GM12878 (cell line): ENCODE data around the gene UBE2G2. TPM values are rescaled to one million over a fixed set of nuclear protein-coding genes. Genes with fewer than 3 reads are reported as not detected.

ENCODE experiments used
- ATAC-seq: fragments of 200-7000 bp; cut with Tn5 transposase; 3 replicates; pipeline ENCODE4 v1.9.1; 2020; ENCODE audit warnings: mild to moderate bottlenecking, moderate library complexity
- BruUV-seq: library from RNA; stranded (reverse); fragments of 400-500 nt; replicated peaks from 2 replicates; lab custom pipeline; 2021; lab: Mats Ljungman, UMichigan
- CTCF ChIA-PET: fragments of 300-600 bp; sonication (Branson Sonifier 250); formaldehyde crosslinking; extraction: SDS; loops from one replicate; lab custom pipeline; 2021; ENCODE audit warnings: inconsistent platforms; lab: Yijun Ruan, JAX
- POLR2A ChIA-PET: fragments of 350-600 bp; formaldehyde crosslinking; extraction: SDS; loops from one replicate; lab custom pipeline; 2021; ENCODE audit warnings: inconsistent platforms; lab: Charles Lee
- RAD21 ChIA-PET: fragments of 300-600 bp; sonication (Branson Sonifier 250); formaldehyde crosslinking; loops from one replicate; lab custom pipeline; 2023; ENCODE audit warnings: antibody characterized with exemption; ENCODE audit not compliant: unreplicated experiment; lab: Charles Lee
- SMC1A ChIA-PET: fragments of 300-600 bp; sonication (Branson Sonifier 250); formaldehyde crosslinking; loops from one replicate; lab custom pipeline; 2023; ENCODE audit not compliant: unreplicated experiment, uncharacterized antibody; lab: Charles Lee
- DNase-seq: peaks from one replicate; pipeline ENCODE4 v3.0.0-alpha.2; 2011; ENCODE audit warnings: low read depth, low spot score
- FAIRE-seq: peaks from 3 replicates; lab custom pipeline; 2011; peaks lifted over from hg19 to GRCh38; lab: Jason Lieb, UNC
- H2AFZ ChIP-seq: 2 replicates; pipeline ENCODE4 v1.6.0; 2011; ENCODE audit warnings: low read depth, low read length, control low read depth; ENCODE audit not compliant: control insufficient read depth
- H3K27ac ChIP-seq: 2 replicates; pipeline ENCODE4 v1.5.1; 2011; ENCODE audit warnings: control low read depth; ENCODE audit not compliant: control insufficient read depth, insufficient read depth
- H3K27me3 ChIP-seq, 2 experiments: replicated peaks in 1 of 2; 2 replicates each; pipeline versions ENCODE4 v1.6.0 to v1.6.1; 2011; ENCODE audit warnings: low read length in 1 of 2; ENCODE audit not compliant: control insufficient read depth in 2 of 2, insufficient read depth in 2 of 2
- H3K36me3 ChIP-seq, 2 experiments: 2 replicates each; pipeline ENCODE4 v1.5.1; 2011; ENCODE audit warnings: low read length in 1 of 2; ENCODE audit not compliant: control insufficient read depth in 2 of 2, insufficient read depth in 2 of 2
- H3K4me1 ChIP-seq: 2 replicates; pipeline ENCODE4 v1.6.1; 2011; ENCODE audit warnings: mild to moderate bottlenecking, low read length, moderate library complexity, mixed read lengths; ENCODE audit not compliant: control insufficient read depth, insufficient read depth
- H3K4me2 ChIP-seq: 2 replicates; pipeline ENCODE4 v1.6.0; 2011; ENCODE audit warnings: control low read depth; ENCODE audit not compliant: control insufficient read depth, insufficient read depth
- H3K4me3 ChIP-seq: fragments of 200-600 bp; sonication (generic); 2 replicates; pipeline ENCODE4 v1.5.1; 2016
- H3K79me2 ChIP-seq: 2 replicates; pipeline ENCODE4 v1.6.0; 2011; ENCODE audit warnings: low read length; ENCODE audit not compliant: control insufficient read depth, insufficient read depth
- H3K9ac ChIP-seq: 2 replicates; pipeline ENCODE4 v1.8.0; 2011; ENCODE audit warnings: low read length, control low read depth, mixed read lengths; ENCODE audit not compliant: control insufficient read depth, insufficient read depth
- H3K9me3 ChIP-seq: replicated peaks from 3 replicates; pipeline ENCODE4 v1.5.1; 2011; ENCODE audit warnings: mild to moderate bottlenecking, low read length; ENCODE audit not compliant: control insufficient read depth, insufficient read depth
- H4K20me1 ChIP-seq: 2 replicates; pipeline ENCODE4 v1.6.0; 2011; ENCODE audit not compliant: control insufficient read depth, insufficient read depth
- CREB1 ChIP-seq: IDR thresholded peaks from 2 replicates; pipeline ENCODE4 v1.6.1; 2012; ENCODE audit warnings: low read depth, mild to moderate bottlenecking, inconsistent platforms
- FOS ChIP-seq: IDR thresholded peaks from 3 replicates; pipeline ENCODE4 v1.6.1; 2011; ENCODE audit warnings: borderline replicate concordance; ENCODE audit not compliant: insufficient read length; ENCODE audit errors: extremely low read depth
- IKZF2 ChIP-seq, 2 experiments: fragments of 450-650 bp; IDR thresholded peaks; 2 replicates each; pipeline ENCODE4 v1.6.1; 2017; ENCODE audit warnings: mild to moderate bottlenecking in 2 of 2, moderate library complexity in 2 of 2
- MEF2A ChIP-seq: IDR thresholded peaks from 2 replicates; pipeline ENCODE4 v1.6.1; 2011; ENCODE audit warnings: low read depth, mild to moderate bottlenecking, low read length, moderate library complexity; ENCODE audit not compliant: insufficient read depth
- MTA2 ChIP-seq: fragments of 450-650 bp; IDR thresholded peaks from 2 replicates; pipeline ENCODE4 v1.6.1; 2016; ENCODE audit warnings: low read depth, mild to moderate bottlenecking, moderate library complexity
- NFXL1 ChIP-seq: fragments of 450-650 bp; IDR thresholded peaks from 2 replicates; pipeline ENCODE4 v1.6.1; 2017; ENCODE audit warnings: antibody characterized with exemption, mild to moderate bottlenecking, borderline replicate concordance
- POLR2AphosphoS5 ChIP-seq: IDR thresholded peaks from 2 replicates; pipeline ENCODE4 v1.6.1; 2011; ENCODE audit warnings: mild to moderate bottlenecking, low read length, inconsistent platforms
- REST ChIP-seq: IDR thresholded peaks from 2 replicates; pipeline ENCODE4 v1.6.1; 2012; ENCODE audit warnings: mild to moderate bottlenecking, low read depth, low read length
- SIN3A ChIP-seq: IDR thresholded peaks from 2 replicates; pipeline ENCODE4 v1.6.1; 2012; ENCODE audit warnings: low read depth, low read length, improper control_type of control experiment
- SP1 ChIP-seq: IDR thresholded peaks from one replicate; pipeline ENCODE4 v1.6.1; 2011; ENCODE audit warnings: low read depth, low read length
- SUZ12 ChIP-seq: fragments of 200-600 bp; sonication (generic); IDR thresholded peaks from one replicate; pipeline ENCODE4 v1.6.1; 2018; ENCODE audit warnings: antibody characterized with exemption, mild to moderate bottlenecking; ENCODE audit not compliant: unreplicated experiment
- ZZZ3 ChIP-seq: IDR thresholded peaks from 2 replicates; pipeline ENCODE4 v1.6.1; 2011; ENCODE audit warnings: low read depth; ENCODE audit not compliant: control insufficient read depth, insufficient read length
- WGBS: methylation state at CpG from one replicate; pipeline ENCODE4 v1.1.6; 2016; ENCODE audit warnings: low lambda C conversion rate; ENCODE audit not compliant: insufficient replicate concordance, insufficient coverage; ENCODE audit errors: missing lambda C conversion rate; 5-methylcytosine and 5-hydroxymethylcytosine counted together
- in situ Hi-C: fragments of 300-500 bp; cut with MboI; formaldehyde crosslinking; loops from 9 replicates; pipeline ENCODE4 v1.14.3; 2018; ENCODE audit warnings: mixed read lengths
- intact Hi-C: fragments of 100-400 bp; cut with micrococcal nuclease; formaldehyde crosslinking; loops from one replicate; pipeline ENCODE4 v1.14.2; 2022; ENCODE audit not compliant: unreplicated experiment
- polyA plus RNA-seq, 11 experiments: library from polyadenylated mRNA; depleted of rRNA in 4 of 11; unstranded in 6 of 11; stranded (reverse) in 5 of 11; fragments of >200 nt; fragmentation: Nextera tagmentation in 4 of 11; fragmentation: Illumina TruSeq in 1 of 11; extraction: Ambion mirVana in 4 of 11; extraction: Trizol in 1 of 11; gene quantifications; 1 replicate in 1 of 11; 2 replicates in 10 of 11; pipeline versions ENCODE4 v1.2.1 to v1.2.3, GENCODE V29; 2011 to 2016; ENCODE audit warnings: inconsistent platforms in 2 of 11, missing spikeins in 2 of 11, low read depth in 1 of 11
- total RNA-seq, 4 experiments: library from RNA; depleted of rRNA in 3 of 4; stranded (reverse); fragments of >200 nt in 3 of 4; fragmentation: Illumina TruSeq in 1 of 4; extraction: Trizol in 1 of 4; gene quantifications; 2 replicates each; pipeline versions ENCODE4 v1.2.1 to v1.2.3, GENCODE V29; 2013 to 2021
- TF ChIP-seq, protein P1 (sequence below): fragments of 450-650 bp; IDR thresholded peaks from 2 replicates; pipeline ENCODE4 v1.6.1; 2018; ENCODE audit warnings: mild to moderate bottlenecking, low read depth, moderate library complexity; ENCODE audit not compliant: partially characterized antibody
- TF ChIP-seq, protein P2 (sequence below): fragments of 450-650 bp; IDR thresholded peaks from 2 replicates; pipeline ENCODE4 v1.6.1; 2014; ENCODE audit warnings: mild to moderate bottlenecking
- TF ChIP-seq, protein P3 (sequence below): fragments of 450-650 bp; IDR thresholded peaks from 2 replicates; pipeline ENCODE4 v1.6.1; 2017; ENCODE audit warnings: borderline replicate concordance

The UBE2G2 gene
- total and polyA plus RNA-seq, 10 of the 15 experiments (the other 5 are each of a cell fraction or from before 2014, with no cell fraction given) = 27.0 to 139 (median 75.9) TPM

- TF ChIP-seq FOS = no peak
- TF ChIP-seq, protein P1, sequence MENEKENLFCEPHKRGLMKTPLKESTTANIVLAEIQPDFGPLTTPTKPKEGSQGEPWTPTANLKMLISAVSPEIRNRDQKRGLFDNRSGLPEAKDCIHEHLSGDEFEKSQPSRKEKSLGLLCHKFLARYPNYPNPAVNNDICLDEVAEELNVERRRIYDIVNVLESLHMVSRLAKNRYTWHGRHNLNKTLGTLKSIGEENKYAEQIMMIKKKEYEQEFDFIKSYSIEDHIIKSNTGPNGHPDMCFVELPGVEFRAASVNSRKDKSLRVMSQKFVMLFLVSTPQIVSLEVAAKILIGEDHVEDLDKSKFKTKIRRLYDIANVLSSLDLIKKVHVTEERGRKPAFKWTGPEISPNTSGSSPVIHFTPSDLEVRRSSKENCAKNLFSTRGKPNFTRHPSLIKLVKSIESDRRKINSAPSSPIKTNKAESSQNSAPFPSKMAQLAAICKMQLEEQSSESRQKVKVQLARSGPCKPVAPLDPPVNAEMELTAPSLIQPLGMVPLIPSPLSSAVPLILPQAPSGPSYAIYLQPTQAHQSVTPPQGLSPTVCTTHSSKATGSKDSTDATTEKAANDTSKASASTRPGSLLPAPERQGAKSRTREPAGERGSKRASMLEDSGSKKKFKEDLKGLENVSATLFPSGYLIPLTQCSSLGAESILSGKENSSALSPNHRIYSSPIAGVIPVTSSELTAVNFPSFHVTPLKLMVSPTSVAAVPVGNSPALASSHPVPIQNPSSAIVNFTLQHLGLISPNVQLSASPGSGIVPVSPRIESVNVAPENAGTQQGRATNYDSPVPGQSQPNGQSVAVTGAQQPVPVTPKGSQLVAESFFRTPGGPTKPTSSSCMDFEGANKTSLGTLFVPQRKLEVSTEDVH = no peak
Measured at GRCh38 chr21:44730951-44731579, 70.6 kb downstream of the UBE2G2 start (continued).

DNA sequence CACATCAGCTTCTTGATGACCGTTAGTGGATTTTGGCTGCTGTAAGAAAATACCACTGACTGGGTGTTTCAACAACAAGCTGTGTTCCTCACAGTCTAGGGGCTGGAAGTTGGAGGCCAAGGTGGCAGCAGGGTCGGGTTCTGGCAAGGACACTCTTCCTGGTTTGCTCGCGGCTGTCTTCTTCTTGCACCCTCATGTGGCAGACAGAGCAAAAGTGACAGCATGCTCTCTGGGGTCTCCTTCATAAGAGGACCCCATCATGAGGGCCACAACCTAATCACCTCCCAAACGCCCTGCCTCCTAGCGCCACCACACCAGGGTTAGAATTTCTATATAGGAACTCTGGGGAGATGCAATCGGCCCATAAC lies 71.6 kb downstream of the UBE2G2 start:
- Histone ChIP-seq H3K4me3 (no peak overlapping the region), H3K9me3 (no peaks in the 10 kb centered on the region), H3K27ac (no peak overlapping the region), H2AFZ (no peak overlapping the region), H3K79me2 (no peaks in the 10 kb centered on the region), H3K4me2 (no peak overlapping the region), H3K4me1 (no peaks in the 10 kb centered on the region), H4K20me1 (no peaks in the 10 kb centered on the region), H3K27me3 (no peaks in the 10 kb centered on the region; a peak in 1 of 4 replicates), H3K9ac (no peak overlapping the region), H3K36me3 (no peaks in the 10 kb centered on the region)
- FAIRE-seq (no peak), ATAC-seq (no peak), DNase-seq (no peak)
- intact Hi-C loops (no loop called here), in situ Hi-C loops (no loop called here)
- ChIA-PET RAD21 (interaction anchor here (1.7 kb wide), 1 partner anchor 63 kb away, joined by 3 read pairs; no protein-coding TSS in a partner anchor), SMC1A (no interaction called here), CTCF (no interaction called here), POLR2A (no interaction called here)
- no TSS peak for BruUV-seq
- 23% methylated on average over 7 of the region's 7 CpGs for WGBS
- TF ChIP-seq NFXL1 = no peak
- TF ChIP-seq SP1 = no peak
- no peak for TF ChIP-seq MEF2A
- TF ChIP-seq, protein P2, sequence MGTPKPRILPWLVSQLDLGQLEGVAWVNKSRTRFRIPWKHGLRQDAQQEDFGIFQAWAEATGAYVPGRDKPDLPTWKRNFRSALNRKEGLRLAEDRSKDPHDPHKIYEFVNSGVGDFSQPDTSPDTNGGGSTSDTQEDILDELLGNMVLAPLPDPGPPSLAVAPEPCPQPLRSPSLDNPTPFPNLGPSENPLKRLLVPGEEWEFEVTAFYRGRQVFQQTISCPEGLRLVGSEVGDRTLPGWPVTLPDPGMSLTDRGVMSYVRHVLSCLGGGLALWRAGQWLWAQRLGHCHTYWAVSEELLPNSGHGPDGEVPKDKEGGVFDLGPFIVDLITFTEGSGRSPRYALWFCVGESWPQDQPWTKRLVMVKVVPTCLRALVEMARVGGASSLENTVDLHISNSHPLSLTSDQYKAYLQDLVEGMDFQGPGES = no peak
- no peak for TF ChIP-seq IKZF2 (IDR thresholded peaks at IDR 0.05)
- no peak for TF ChIP-seq SIN3A
- no peak for TF ChIP-seq SUZ12
- no peak for TF ChIP-seq CREB1
- no peak for TF ChIP-seq REST
- TF ChIP-seq, protein P3, sequence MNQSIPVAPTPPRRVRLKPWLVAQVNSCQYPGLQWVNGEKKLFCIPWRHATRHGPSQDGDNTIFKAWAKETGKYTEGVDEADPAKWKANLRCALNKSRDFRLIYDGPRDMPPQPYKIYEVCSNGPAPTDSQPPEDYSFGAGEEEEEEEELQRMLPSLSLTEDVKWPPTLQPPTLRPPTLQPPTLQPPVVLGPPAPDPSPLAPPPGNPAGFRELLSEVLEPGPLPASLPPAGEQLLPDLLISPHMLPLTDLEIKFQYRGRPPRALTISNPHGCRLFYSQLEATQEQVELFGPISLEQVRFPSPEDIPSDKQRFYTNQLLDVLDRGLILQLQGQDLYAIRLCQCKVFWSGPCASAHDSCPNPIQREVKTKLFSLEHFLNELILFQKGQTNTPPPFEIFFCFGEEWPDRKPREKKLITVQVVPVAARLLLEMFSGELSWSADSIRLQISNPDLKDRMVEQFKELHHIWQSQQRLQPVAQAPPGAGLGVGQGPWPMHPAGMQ = no peak
- TF ChIP-seq MTA2 = no peak
- TF ChIP-seq POLR2AphosphoS5 = no peak
- no peak for TF ChIP-seq ZZZ3
